Fibroblast of mammary gland (primary cell): ENCODE data around the gene EIF5A.
A peak's percentile ranks its signal among the peaks of the same experiment; 100 is the strongest.

Experiments
- DNase-seq: peaks from one replicate; pipeline ENCODE4 v3.0.0-alpha.2; 2010; ENCODE audit warnings: low read depth
- H3K4me3 ChIP-seq: 2 replicates; pipeline ENCODE4 v1.5.1; 2011; ENCODE audit warnings: low read depth, mild to moderate bottlenecking, low read length, moderate library complexity; ENCODE audit not compliant: control insufficient read depth
- TF ChIP-seq, protein P1 (sequence below): conservative IDR thresholded peaks from 2 replicates; pipeline ENCODE4 v1.5.1; 2011; ENCODE audit warnings: low read depth, low read length, inconsistent platforms; ENCODE audit not compliant: control insufficient read depth, insufficient read depth

Gene EIF5A

DNA sequence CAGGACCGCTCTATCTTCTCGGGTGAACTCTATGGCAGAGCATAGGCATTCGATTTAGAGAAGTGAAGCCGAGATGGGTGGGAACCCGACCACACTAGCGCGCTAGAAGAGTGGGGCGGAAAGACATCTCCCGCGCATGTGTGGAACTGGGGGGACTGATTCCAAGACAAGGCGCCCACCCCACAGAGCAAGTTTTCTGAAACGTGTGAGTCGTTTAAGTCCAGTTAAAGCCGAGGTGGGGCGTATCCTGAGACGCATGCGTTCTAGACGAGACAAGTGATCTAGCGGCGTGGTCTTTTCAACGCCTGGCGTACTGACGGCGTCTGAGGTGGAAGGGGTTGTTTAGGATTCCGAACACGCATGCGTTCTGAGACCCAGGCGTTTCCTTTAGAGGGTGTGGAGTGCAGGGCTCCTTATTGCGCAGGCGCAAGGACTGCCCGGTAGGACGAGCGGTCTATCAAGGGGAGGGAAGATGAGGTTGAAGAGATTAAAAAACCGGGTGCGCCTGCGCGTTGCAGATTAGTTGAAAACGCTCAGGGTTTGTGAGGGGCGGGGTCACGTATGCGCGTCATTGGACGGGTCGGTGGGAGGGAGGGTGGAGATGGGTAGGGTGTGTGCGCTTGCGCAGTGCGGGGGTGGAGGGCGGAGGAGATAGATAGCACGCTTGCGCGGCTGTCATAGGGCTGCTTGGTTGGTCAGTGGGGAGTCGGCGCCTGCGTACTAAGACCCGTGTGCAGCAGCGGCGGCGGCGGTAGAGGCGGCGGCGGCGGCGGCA, at the start of gene EIF5A:
Gene EIF5A (plus strand): TSS at position 718 of the 775 bp plus-strand sequence. CDS start 2,008 bp downstream, outside the sequence.
- H3K4me3 ChIP-seq: peak within 1 kb of the TSS; percentile 100
- peak; percentile 100 for DNase-seq
- TF ChIP-seq, protein P1, sequence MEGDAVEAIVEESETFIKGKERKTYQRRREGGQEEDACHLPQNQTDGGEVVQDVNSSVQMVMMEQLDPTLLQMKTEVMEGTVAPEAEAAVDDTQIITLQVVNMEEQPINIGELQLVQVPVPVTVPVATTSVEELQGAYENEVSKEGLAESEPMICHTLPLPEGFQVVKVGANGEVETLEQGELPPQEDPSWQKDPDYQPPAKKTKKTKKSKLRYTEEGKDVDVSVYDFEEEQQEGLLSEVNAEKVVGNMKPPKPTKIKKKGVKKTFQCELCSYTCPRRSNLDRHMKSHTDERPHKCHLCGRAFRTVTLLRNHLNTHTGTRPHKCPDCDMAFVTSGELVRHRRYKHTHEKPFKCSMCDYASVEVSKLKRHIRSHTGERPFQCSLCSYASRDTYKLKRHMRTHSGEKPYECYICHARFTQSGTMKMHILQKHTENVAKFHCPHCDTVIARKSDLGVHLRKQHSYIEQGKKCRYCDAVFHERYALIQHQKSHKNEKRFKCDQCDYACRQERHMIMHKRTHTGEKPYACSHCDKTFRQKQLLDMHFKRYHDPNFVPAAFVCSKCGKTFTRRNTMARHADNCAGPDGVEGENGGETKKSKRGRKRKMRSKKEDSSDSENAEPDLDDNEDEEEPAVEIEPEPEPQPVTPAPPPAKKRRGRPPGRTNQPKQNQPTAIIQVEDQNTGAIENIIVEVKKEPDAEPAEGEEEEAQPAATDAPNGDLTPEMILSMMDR: no peak

DNA sequence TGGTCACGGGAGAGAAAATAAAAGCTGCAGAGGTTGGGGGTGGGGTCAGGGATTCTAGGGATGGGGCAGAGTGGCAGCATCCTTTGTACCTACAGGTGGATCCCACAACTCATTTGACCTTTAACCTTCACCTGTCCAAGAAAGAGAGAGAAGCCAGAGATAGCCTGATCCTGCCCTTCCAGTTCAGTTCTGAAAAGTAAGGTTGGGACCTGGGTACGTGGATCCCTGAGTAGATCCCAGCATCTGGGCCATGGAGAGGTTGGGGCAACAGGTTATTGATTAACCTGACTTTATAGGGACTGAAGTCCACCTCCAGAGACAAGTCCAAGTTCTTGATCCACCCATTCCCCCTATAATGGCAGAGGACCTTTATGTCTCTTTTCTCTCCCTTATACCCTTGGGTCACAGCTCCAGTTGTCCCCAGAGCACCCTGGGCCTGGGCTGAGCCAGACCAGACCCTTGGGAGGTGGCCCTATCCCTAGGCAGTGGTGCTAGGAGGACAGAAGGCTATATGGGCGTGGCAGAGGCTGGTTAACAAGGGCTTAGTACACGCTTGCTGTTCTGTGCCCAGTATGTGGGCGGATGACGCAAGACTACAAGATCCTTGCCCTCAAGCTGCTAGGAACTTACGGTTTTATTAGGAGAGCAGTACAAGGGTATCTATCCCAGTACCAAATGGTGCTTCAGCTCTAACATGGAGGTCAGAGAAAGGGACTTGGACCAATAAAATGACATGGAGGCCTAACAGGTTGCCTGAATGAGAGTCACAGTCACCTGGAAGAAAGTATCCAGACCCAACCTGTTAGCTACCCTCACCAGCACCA, 48.5 kb upstream of the EIF5A start:
- peak; percentile 88 for DNase-seq
- H3K4me3 ChIP-seq: no peak overlapping the region
- TF ChIP-seq, protein P1: no peak

DNA sequence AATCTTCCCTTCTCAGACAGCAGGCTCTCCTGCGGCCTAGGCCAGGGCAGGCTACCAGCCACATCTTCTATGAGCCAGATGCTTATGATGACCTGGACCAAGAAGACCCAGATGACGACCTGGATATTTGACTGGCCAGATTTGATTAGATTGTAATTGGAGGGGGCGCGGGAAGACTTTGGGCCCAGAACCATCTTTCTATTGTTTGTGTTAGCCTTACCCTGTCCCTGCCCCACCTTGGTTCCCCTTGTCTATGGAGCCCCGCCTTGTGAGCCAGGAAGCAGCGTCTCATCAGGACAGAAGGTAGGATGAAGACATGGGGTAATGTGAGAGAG, 47.9 kb upstream of the EIF5A start:
- TF ChIP-seq, protein P1: no peak
- DNase-seq: no peak
- H3K4me3 ChIP-seq: no peak overlapping the region

DNA sequence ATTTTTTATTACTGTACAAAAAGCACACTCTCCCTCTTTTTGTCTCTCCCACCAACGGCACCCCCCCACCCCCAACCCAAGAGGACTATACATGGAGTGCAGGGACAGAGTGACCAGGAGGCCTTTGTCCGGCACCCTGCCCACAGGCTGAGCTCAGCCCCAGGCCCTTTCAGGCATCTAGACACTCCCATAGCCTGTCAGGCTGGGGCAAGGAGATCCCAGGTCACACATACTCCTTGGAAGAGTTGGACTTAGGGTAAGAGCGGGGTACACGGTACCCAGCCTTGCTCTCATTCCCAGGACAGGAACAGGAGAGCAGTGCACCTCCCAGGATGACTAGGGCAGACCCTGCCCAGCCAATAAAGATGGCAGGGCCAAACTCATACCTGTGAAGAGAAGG, 47.3 kb upstream of the EIF5A start:
- DNase-seq: no peak
- TF ChIP-seq, protein P1: no peak
- no peak overlapping the region for H3K4me3 ChIP-seq

DNA sequence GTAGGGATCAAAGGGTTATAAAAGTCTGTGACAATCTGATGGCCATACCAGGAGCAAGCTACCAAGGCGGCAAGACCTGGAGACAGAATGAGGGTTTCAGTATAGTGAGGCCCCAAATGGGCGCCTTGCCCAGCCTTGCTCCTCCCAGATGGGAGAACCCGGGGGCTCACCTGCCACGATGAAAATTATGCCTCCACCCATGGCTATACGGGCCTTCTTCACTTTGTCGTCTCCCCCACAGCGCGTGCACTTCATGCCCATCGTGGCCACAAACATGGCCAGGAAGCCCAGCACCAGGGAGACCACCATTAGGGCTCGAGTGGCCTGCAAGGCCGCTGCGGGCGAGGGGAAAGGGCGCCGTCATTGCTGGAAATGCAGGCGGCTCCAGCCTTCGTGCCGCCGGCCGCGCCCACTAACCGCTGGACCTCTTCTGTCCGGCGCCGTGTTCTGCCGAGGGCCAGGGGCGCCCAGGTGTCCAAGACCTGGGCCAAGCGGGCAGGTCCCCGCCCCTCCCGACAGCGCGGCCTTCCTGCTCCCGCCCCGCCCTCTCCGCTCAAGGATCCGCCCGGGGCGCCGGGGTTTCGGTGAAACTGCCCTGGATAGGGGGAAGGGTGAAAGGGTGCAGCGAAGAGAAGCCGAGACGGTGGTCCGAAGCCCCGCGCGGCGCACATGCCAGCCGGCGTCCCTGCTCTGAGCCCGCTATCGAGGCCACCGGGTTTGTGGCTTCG, 46.6 kb upstream of the EIF5A start:
- DNase-seq: no peak
- peak overlapping the region; percentile 32 for H3K4me3 ChIP-seq
- TF ChIP-seq, protein P1: no peak

DNA sequence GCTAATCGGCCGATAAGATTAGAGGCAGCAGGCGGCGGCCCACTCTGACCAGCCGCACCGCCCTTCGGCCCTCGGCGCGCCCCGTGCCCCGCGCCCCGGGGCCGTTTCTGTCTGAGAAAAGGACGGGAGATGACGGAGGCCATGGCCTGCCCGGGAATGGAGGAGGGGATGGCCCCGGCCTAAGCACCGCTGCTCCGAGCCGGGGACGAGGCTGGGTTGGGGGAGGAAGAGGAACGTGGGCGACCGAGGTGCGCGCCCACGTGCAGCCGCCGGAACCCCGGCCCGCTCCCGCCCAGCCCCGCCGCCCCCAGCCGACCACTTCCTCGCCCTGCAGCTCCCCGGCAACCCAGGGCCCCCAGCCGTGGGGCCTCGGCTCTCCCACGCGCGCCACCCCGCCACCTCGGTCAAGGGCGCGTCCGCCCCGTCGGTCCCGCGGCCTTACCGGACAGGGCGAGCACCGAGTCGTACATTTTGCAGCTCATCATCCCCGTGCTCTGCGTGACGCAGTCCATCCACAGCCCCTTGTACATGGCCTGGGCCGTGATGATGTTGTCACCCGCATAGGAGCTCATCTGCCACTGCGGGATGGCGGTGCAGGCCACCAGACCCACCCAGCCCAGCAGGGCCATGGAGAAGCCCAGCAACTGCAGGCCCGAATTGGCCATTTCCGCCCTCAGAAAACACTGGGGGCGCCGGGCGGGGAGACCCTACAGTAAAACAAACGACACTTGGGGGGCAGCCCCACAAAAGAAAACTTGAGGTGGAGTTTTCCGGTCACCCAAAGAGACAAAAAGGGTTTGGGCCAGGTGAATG, 45.8 kb upstream of the EIF5A start:
- H3K4me3 ChIP-seq: peak overlapping the region; percentile 32
- DNase-seq: no peak
- TF ChIP-seq, protein P1: no peak
